Upper lobe of left lung (tissue), 4 donors: ENCODE results near the gene PARP4.
"Not testable (repeated sequence)": the region's sequence is repeated elsewhere in the genome, so short reads cannot be mapped to it uniquely, and the experiment has no call there.

ENCODE experiments used
- CTCF ChIP-seq, 6 experiments: fragments of 450-650 bp in 4 of 6; fragments of 200-600 bp in 2 of 6; sonication (generic) in 2 of 6; IDR thresholded peaks; one replicate each; pipeline ENCODE4 v1.5.1; 2016 to 2019; ENCODE audit warnings: antibody characterized with exemption in 6 of 6
- EP300 ChIP-seq, 4 donors: sonication (generic); formaldehyde crosslinking; IDR thresholded peaks; one replicate each; pipeline ENCODE4 v1.5.1; 2017; ENCODE audit warnings: antibody characterized with exemption in 4 of 4, control low read depth in 2 of 4
- POLR2A ChIP-seq, 4 donors: fragments of 450-650 bp; IDR thresholded peaks; one replicate each; pipeline ENCODE4 v1.5.1; 2016 to 2017; ENCODE audit warnings: antibody characterized with exemption in 4 of 4, mild to moderate bottlenecking in 2 of 4

- not testable (repeated sequence) for TF ChIP-seq CTCF, POLR2A, EP300 (IDR thresholded peaks at IDR 0.05)
Observed at GRCh38 chr13:24384946-24385345, 127.6 kb downstream of the PARP4 start.
